Measurements from ENCODE around the gene PACSIN2. TPM values are rescaled to one million over a fixed set of nuclear protein-coding genes. Genes with fewer than 3 reads are reported as not detected.
A peak's percentile ranks its signal among the peaks of the same experiment; 100 is the strongest.

The PACSIN2 gene
- total and polyA plus RNA-seq, 2 of the 13 experiments (the other 11 are each of a cell fraction or from before 2014, with no cell fraction given), result 54.1 to 68.8 TPM

DNA sequence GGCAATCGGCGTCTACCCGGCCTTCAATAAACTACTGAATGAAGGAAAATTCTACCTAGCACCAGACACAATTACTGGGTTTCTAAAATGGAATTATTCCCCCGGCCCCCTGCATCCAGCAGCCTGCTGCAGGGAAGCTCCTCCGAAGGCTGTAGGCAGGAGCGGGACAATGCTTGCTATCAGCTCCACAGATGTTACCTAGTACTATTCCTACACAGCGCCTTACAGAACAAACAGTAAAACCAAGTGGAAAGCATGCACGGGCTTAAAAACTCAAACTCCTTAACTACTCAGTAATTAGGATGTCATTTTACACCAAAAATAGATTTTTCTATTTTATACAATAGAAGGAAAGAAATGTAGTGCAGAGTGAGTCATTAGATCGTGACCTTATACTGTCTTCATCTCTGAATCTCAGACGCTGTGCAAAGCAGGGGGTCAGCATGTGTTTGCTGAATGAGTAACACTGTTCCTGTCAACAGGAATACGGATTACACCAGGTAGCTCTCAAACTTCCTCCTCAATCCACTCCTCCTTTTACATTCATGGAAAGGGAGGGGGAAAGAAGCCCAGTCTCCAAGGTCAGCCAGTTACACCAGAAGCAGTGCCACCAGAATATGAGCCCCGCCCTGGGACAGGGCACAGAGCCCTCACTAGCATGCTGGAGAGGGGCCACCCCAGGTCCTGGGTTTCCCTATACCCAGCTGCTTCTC lies 74.9 kb downstream of the PACSIN2 start (continued):
- TF ChIP-seq, protein P1, sequence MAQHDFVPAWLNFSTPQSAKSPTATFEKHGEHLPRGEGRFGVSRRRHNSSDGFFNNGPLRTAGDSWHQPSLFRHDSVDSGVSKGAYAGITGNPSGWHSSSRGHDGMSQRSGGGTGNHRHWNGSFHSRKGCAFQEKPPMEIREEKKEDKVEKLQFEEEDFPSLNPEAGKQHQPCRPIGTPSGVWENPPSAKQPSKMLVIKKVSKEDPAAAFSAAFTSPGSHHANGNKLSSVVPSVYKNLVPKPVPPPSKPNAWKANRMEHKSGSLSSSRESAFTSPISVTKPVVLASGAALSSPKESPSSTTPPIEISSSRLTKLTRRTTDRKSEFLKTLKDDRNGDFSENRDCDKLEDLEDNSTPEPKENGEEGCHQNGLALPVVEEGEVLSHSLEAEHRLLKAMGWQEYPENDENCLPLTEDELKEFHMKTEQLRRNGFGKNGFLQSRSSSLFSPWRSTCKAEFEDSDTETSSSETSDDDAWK (CRISPR knock-in tag; IDR thresholded peaks at IDR 0.05), result no peak
- TF ChIP-seq ZNF776 (CRISPR knock-in tag; IDR thresholded peaks at IDR 0.05) (no peak), ZNF251 (CRISPR knock-in tag; IDR thresholded peaks at IDR 0.05) (no peak), U2AF1 (optimal IDR thresholded peaks at IDR 0.05; ENCODE audit: low read depth, low read length) (no peak), ZNF510 (CRISPR knock-in tag; IDR thresholded peaks at IDR 0.05; ENCODE audit: low read depth) (no peak), ERF (CRISPR knock-in tag; IDR thresholded peaks at IDR 0.05) (peak; percentile 67; the same call in 1 of the 2 replicates), ZNF746 (CRISPR knock-in tag; IDR thresholded peaks at IDR 0.05) (no peak), ZNF572 (CRISPR knock-in tag; IDR thresholded peaks at IDR 0.05) (no peak), ATAD3A (CRISPR knock-in tag; IDR thresholded peaks at IDR 0.05) (no peak), RBAK (CRISPR knock-in tag; IDR thresholded peaks at IDR 0.05) (no peak), MBNL3 (CRISPR knock-in tag; conservative IDR thresholded peaks at IDR 0.05) (no peak)
- TF ChIP-seq, protein P2, sequence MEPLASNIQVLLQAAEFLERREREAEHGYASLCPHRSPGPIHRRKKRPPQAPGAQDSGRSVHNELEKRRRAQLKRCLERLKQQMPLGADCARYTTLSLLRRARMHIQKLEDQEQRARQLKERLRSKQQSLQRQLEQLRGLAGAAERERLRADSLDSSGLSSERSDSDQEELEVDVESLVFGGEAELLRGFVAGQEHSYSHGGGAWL (CRISPR knock-in tag; IDR thresholded peaks at IDR 0.05), result no peak
- TF ChIP-seq, protein P3, sequence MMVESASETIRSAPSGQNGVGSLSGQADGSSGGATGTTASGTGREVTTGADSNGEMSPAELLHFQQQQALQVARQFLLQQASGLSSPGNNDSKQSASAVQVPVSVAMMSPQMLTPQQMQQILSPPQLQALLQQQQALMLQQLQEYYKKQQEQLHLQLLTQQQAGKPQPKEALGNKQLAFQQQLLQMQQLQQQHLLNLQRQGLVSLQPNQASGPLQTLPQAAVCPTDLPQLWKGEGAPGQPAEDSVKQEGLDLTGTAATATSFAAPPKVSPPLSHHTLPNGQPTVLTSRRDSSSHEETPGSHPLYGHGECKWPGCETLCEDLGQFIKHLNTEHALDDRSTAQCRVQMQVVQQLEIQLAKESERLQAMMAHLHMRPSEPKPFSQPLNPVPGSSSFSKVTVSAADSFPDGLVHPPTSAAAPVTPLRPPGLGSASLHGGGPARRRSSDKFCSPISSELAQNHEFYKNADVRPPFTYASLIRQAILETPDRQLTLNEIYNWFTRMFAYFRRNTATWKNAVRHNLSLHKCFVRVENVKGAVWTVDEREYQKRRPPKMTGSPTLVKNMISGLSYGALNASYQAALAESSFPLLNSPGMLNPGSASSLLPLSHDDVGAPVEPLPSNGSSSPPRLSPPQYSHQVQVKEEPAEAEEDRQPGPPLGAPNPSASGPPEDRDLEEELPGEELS (CRISPR knock-in tag; IDR thresholded peaks at IDR 0.05), result peak; percentile 77
- TF ChIP-seq, protein P4, sequence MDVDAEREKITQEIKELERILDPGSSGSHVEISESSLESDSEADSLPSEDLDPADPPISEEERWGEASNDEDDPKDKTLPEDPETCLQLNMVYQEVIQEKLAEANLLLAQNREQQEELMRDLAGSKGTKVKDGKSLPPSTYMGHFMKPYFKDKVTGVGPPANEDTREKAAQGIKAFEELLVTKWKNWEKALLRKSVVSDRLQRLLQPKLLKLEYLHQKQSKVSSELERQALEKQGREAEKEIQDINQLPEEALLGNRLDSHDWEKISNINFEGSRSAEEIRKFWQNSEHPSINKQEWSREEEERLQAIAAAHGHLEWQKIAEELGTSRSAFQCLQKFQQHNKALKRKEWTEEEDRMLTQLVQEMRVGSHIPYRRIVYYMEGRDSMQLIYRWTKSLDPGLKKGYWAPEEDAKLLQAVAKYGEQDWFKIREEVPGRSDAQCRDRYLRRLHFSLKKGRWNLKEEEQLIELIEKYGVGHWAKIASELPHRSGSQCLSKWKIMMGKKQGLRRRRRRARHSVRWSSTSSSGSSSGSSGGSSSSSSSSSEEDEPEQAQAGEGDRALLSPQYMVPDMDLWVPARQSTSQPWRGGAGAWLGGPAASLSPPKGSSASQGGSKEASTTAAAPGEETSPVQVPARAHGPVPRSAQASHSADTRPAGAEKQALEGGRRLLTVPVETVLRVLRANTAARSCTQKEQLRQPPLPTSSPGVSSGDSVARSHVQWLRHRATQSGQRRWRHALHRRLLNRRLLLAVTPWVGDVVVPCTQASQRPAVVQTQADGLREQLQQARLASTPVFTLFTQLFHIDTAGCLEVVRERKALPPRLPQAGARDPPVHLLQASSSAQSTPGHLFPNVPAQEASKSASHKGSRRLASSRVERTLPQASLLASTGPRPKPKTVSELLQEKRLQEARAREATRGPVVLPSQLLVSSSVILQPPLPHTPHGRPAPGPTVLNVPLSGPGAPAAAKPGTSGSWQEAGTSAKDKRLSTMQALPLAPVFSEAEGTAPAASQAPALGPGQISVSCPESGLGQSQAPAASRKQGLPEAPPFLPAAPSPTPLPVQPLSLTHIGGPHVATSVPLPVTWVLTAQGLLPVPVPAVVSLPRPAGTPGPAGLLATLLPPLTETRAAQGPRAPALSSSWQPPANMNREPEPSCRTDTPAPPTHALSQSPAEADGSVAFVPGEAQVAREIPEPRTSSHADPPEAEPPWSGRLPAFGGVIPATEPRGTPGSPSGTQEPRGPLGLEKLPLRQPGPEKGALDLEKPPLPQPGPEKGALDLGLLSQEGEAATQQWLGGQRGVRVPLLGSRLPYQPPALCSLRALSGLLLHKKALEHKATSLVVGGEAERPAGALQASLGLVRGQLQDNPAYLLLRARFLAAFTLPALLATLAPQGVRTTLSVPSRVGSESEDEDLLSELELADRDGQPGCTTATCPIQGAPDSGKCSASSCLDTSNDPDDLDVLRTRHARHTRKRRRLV (CRISPR knock-in tag; IDR thresholded peaks at IDR 0.05), result no peak
- TF ChIP-seq, protein P5, sequence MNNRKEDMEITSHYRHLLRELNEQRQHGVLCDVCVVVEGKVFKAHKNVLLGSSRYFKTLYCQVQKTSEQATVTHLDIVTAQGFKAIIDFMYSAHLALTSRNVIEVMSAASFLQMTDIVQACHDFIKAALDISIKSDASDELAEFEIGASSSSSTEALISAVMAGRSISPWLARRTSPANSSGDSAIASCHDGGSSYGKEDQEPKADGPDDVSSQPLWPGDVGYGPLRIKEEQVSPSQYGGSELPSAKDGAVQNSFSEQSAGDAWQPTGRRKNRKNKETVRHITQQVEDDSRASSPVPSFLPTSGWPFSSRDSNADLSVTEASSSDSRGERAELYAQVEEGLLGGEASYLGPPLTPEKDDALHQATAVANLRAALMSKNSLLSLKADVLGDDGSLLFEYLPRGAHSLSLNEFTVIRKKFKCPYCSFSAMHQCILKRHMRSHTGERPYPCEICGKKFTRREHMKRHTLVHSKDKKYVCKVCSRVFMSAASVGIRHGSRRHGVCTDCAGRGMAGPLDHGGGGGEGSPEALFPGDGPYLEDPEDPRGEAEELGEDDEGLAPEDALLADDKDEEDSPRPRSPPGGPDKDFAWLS (CRISPR knock-in tag; IDR thresholded peaks at IDR 0.05; ENCODE audit: borderline replicate concordance), result no peak
- TF ChIP-seq, protein P6, sequence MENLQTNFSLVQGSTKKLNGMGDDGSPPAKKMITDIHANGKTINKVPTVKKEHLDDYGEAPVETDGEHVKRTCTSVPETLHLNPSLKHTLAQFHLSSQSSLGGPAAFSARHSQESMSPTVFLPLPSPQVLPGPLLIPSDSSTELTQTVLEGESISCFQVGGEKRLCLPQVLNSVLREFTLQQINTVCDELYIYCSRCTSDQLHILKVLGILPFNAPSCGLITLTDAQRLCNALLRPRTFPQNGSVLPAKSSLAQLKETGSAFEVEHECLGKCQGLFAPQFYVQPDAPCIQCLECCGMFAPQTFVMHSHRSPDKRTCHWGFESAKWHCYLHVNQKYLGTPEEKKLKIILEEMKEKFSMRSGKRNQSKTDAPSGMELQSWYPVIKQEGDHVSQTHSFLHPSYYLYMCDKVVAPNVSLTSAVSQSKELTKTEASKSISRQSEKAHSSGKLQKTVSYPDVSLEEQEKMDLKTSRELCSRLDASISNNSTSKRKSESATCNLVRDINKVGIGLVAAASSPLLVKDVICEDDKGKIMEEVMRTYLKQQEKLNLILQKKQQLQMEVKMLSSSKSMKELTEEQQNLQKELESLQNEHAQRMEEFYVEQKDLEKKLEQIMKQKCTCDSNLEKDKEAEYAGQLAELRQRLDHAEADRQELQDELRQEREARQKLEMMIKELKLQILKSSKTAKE (CRISPR knock-in tag; IDR thresholded peaks at IDR 0.05; ENCODE audit: borderline replicate concordance), result peak; percentile 42; the same call in 1 of the 2 replicates
